GM18861 (cell line): Measurements from ENCODE around the gene TBC1D22A.

Experiments
- ATAC-seq: cut with Tn5 transposase; IDR thresholded peaks from one replicate; pipeline ENCODE4 v1.9.1; 2021; ENCODE audit not compliant: unreplicated experiment

TBC1D22A gene

GRCh38 chr22:47089374-47089773 is 326.9 kb downstream of the TBC1D22A start:
- no peak for ATAC-seq

DNA sequence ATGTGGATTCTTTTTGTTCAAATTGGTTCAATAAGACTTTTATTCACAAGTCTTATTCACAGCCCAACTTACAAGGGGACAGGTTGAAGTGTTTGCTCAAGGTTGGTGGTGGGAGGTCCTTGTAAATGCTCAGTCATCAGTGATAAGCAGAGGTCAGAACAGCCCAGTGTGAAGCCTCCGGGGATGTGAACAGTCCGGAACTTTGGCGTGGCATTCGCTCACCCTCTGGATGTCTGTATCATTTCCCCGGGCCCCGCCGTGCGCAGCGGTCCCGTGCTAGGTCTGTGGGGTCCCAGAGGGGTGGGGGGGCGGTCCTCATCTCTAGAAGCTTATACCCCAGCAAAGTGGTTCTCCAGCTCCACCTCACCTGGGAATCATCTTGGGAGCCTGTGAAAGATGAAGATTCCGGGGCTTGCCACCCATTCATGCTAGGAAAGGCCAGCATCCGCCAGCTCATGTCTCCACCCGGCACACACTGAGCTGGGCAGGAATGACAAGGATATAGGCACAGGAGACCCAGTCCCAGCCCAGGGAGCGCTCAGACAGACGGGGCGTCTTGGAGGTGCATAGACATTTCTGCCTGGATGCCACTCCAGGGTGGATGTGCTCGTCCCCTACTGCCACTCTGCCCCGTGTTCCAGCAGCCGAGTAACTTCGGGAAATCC is 327.5 kb downstream of the TBC1D22A start:
- no peak for ATAC-seq

DNA sequence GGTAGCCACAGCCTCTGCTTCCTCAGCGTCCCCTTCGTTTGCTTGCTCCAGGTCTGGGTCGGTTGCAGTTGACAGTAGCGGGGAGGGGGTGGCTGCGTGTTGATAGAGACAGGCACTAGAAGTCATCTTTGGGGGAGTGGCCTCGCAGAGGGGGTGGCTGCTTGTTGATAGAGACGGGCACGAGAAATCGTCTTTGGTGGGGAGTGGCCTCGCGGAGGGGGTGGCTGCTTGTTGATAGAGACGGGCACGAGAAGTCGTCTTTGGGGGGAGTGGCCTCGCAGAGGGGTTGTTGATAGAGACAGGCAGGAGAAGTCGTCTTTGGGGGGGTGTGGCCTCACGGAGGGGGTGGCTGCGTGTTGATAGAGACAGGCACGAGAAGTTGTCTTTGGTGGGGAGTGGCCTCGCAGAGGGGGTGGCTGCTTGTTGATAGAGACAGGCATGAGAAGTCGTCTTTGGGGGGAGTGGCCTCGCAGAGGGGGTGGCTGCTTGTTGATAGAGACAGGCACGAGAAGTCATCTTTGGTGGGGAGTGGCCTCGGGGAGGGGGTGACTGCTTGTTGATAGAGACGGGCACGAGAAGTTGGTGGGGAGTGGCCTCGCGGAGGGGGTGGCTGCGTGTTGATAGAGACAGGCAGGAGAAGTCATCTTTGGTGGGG is 328.3 kb downstream of the TBC1D22A start:
- ATAC-seq: no peak

DNA sequence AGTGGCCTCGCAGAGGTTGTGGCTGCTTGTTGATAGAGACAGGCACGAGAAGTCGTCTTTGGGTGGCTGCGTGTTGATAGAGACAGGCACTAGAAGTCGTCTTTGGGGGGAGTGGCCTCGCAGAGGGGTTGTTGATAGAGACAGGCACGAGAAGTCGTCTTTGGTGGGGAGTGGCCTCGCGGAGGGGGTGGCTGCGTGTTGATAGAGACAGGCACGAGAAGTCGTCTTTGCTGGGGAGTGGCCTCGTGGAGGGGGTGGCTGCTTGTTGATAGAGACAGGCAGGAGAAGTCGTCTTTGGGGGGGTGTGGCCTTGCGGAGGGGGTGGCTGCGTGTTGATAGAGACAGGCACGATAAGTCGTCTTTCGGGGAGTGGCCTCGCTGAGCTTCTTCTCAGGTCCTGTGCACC is 328.8 kb downstream of the TBC1D22A start:
- ATAC-seq: no peak

DNA sequence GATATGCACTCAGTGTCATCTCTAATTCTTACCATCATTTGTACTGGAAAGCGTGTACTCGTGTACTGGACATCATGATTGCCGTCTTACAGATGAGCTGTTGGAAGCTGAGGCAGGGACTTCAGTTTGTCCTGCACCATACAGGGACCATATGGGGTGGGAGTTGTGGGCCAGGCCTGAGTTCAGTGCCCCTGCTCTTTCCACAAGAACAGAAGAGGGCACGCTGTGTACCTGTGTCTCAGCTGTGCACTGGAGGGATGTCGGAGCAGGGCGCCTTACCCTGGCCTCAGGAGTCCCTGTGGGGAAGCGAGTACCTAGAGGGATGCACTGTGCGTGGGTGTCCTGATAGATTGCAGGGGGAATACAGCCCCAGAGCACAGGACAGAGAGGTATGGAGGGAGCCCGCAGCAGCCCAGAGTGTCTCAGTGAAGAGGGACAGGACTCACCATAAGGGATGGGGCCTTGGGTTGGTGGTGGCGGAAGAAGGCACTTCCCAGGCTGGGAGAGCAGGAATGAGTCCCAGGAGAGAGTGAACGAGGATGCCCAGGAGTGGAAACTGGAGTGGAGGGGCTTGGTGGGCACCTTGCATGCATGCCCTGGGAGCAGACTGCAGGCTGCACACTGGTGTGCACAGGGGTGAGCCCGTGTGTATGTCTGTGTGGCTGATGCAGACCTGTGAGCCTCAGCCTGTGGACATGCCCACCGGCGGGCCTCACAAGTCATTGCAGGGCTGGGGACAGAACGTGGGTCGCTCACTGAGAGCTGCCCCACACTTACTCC is 329.7 kb downstream of the TBC1D22A start:
- ATAC-seq: no peak

DNA sequence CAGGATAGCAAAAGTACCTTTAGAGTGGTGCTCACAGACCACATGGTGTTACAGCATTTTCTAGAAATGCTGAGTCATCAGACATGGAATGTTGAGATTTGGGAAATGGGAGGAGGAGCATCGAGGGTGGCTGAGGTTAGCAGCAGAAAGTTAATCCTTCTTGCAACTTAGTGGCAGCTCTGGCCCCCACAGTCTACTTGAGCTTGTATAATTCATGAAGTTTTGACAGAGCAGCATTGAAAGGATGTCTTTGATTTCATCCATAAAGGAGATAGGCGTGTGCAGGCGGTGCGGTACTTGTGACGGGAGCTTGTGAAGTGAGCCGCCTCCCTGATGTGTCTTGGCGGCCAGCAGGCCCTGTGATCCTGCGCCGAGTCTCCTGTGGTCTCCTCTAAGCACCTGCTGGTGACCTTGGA is 330.5 kb downstream of the TBC1D22A start:
- ATAC-seq: no peak

- no peak for ATAC-seq
Measured at GRCh38 chr22:47093720-47094119, 331.3 kb downstream of the TBC1D22A start.

DNA sequence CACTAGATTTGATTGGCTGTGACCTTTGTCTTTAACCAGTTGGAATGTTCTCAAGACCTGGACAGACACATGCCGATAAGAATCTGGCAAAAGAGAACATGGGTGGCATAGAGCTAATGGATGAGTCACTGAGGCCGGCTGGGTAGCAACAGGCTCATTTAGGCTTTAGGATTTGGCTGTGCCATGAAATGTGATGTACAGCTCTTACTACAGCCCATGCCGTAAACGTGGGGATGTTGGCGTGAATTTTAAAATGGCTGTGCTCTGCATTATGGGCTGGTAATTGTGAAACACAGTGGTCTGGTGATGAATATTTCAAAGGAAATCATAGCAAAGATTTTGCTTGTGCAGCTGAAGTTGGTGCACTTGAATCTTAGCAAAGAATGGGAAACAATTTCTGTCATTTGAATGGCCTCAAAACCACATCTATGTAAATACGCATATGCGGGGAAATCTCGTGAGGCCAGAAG is 332.4 kb downstream of the TBC1D22A start:
- ATAC-seq: no peak

GRCh38 chr22:47095395-47096122 is 333.1 kb downstream of the TBC1D22A start:
- ATAC-seq: no peak

- ATAC-seq: no peak
Measured at GRCh38 chr22:47098121-47098520, 335.7 kb downstream of the TBC1D22A start.

DNA sequence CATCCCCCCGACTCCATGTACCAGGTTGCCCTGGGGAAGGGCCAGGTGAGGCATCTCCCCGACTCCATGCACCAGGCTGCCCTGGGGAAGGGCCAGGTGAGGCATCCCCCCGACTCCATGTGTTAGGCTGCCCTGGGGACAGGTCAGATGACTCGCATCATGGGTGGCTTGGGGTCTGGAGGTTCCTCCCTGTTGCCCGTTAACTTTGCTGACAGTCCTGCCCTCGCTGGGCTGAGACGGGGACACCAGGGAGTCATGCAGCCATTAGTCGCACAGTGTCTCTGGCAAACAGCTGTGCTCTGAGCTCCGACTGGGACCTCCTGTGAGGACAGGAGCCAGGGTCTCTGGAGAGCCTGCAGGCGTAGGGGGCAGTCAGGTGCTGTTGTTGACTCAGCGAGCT is 336.1 kb downstream of the TBC1D22A start:
- no peak for ATAC-seq

DNA sequence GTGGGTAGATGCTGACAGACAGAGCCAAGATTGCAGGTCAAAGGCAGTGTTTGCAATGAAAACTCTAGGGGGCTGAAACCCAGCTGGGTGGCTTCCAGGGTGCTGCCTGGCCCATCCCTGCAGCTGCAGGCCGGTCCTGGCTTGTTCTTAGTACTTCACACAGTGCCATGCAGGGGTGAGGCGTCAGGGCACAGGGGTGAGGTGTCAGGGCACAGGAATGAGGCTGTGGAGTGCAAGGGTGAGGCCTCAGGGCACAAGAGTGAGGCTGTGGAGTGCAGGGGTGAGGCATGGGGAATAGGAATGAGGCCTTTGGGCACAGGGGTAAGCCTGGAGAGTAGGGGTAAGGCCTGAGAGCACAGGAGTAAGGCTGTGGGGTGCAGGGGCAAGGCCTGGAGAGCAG is 337.6 kb downstream of the TBC1D22A start:
- no peak for ATAC-seq

DNA sequence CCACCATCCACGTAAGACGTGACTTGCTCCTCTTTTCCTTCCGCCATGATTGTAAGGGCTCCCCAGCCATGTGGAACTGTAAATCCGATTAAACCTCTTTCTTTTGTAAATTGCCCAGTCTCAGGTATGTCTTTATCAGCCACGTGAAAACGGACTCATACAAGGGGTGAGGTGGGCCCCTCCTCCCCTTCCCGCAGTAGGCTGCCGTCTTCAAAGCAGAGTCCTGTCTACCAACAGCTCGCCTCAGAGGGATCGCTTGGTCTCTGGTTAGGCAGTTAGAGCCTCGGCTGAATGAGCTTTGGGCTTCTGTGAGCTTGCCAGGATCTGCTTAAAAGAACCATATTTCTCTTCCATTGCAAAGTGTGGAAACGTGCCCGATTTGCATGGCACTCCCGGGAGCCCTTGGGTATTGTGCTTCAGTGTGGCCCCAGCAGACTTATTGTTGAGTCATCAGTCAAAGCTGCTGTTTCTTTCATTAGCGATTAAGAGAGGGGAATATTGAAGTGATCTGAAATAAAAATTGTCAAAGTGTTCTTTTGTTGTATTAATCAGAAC is 338.3 kb downstream of the TBC1D22A start:
- no peak for ATAC-seq

GRCh38 chr22:47101321-47101885 is 339.0 kb downstream of the TBC1D22A start:
- no peak for ATAC-seq

GRCh38 chr22:47102081-47102480 is 339.6 kb downstream of the TBC1D22A start:
- no peak for ATAC-seq

GRCh38 chr22:47102648-47103047 is 340.2 kb downstream of the TBC1D22A start:
- no peak for ATAC-seq

DNA sequence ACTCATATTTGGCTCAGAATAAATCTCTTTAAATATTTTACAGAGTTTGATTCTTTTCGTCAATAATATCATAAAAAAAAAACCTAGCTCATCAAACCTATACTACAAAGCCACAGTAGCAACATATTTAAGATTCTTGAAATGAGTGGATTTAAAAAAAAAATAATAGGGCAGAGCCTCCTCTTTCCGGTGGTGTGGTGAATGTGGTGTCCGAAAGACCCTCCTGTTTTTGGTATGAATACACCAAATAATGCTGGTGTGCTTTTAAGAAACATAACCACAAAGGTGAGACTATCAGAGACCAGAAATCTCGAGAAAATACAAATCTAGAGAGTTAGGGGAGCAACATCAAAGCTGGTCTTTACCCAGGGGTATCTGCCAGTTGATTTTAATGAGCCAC is 342.6 kb downstream of the TBC1D22A start:
- ATAC-seq: no peak

DNA sequence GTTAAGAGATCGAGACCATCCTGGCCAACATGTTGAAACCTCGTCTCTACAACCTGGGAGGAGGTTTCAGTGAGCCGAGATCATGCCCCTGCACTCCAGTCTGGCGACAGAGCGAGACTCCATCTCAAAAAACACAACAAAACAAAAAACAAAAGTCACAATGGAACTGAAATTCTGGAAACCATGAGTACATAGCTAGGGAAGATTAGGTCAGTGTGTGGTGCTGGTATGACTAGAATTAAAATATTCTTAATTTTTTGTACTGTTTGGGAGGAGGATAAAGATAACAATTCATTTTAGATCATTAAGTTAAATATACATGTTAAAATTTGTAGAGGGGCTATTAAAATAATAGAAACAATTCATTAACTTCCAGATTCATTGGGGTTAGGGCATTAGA is 344.4 kb downstream of the TBC1D22A start:
- no peak for ATAC-seq

DNA sequence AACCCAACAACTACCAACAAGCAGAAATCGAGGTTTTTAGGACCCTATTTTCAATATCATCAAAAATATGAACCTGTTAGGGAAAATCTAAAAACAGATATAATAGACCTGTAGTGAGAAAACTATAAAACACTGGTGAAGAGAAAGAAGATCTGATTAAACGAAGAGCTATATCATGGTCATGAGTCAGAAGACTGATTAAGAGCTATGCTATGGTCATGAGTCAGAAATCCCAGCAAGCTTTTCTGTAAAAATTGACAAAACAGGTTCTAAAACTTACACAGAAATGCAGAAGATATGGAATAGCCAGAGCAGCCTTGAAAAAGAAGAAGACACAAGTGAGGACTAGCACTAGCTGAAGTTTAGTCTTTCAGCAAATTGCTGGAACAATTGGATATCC is 345.0 kb downstream of the TBC1D22A start:
- no peak for ATAC-seq

DNA sequence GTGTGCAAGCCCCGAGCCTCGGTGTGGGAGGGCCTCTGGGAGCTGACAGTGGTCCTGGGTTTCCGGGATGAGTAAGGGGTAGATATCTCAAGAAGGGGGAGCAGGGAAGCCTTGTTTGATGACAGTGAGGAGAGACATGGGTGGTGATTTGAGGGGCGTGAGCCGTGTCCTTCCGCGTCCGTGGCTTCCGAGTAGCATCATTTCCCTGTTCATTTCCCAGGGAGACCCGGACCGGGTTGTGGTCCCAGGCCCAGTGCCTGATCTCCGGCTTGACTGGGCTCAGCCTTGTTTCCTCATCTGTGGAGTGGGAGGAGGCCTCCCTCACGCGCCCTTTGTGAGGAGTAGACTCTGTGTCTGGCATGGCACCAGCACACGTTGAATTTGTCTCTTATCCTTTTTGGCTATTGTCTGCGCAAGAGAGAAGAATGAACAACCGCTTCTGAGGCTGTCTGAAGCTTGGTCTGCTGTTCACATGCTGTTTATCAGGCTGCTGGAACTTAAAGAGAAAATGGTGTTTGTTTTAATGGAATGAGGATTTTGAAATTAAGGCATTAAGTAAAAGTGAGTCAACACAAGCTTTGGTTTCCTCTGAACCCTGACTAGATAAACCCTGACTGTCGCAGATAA is 348.5 kb downstream of the TBC1D22A start:
- no peak for ATAC-seq
